T follicular helper cell (primary cell): ENCODE results near the gene NINJ1.

Source experiments
- DNase-seq: peaks from one replicate; pipeline ENCODE4 v3.0.0-alpha.2; 2020; ENCODE audit warnings: low read depth

NINJ1 gene

GRCh38 chr9:93086447-93087224 is 47.4 kb downstream of the NINJ1 start:
- DNase-seq: no peak

GRCh38 chr9:93085676-93086075 is 48.4 kb downstream of the NINJ1 start:
- DNase-seq: no peak

GRCh38 chr9:93084471-93084881 is 49.6 kb downstream of the NINJ1 start:
- DNase-seq: no peak

GRCh38 chr9:93083592-93084470 is 50.2 kb downstream of the NINJ1 start:
- DNase-seq: no peak

- no peak for DNase-seq
Measured at GRCh38 chr9:93082841-93083411, 51.1 kb downstream of the NINJ1 start.

GRCh38 chr9:93081931-93082330 is 52.1 kb downstream of the NINJ1 start:
- DNase-seq: no peak

GRCh38 chr9:93081081-93081529 is 52.9 kb downstream of the NINJ1 start:
- DNase-seq: no peak

GRCh38 chr9:93080406-93080805 is 53.6 kb downstream of the NINJ1 start:
- no peak for DNase-seq

GRCh38 chr9:93079371-93079770 is 54.7 kb downstream of the NINJ1 start:
- no peak for DNase-seq

- DNase-seq: no peak
Measured at GRCh38 chr9:93077811-93078210, 56.2 kb downstream of the NINJ1 start.

- DNase-seq: no peak
Measured at GRCh38 chr9:93077367-93077766, 56.7 kb downstream of the NINJ1 start.

GRCh38 chr9:93076792-93077128 is 57.3 kb downstream of the NINJ1 start:
- no peak for DNase-seq

GRCh38 chr9:93076101-93076791 is 57.8 kb downstream of the NINJ1 start:
- no peak for DNase-seq

GRCh38 chr9:93072383-93072795 is 61.7 kb downstream of the NINJ1 start:
- DNase-seq: no peak
